CD8-positive, alpha-beta memory T cell (primary cell): Measurements from ENCODE around the gene RFTN1. TPM values are rescaled to one million over a fixed set of nuclear protein-coding genes. Genes with fewer than 3 reads are reported as not detected.

ENCODE experiments used
- CTCF ChIA-PET: fragments of 350-600 bp; sonication (Branson Sonifier 250); formaldehyde crosslinking; loops from one replicate; lab custom pipeline; 2021; ENCODE audit warnings: antibody characterized with exemption; lab: Charles Lee
- POLR2A ChIA-PET: fragments of 350-600 bp; sonication (Branson Sonifier 250); formaldehyde crosslinking; loops from one replicate; lab custom pipeline; 2021; ENCODE audit warnings: antibody characterized with exemption; lab: Charles Lee
- DNase-seq, 5 donors: peaks; one replicate each; pipeline versions ENCODE4 v3.0.0 to v3.0.0-alpha.2; 2020 to 2022; ENCODE audit warnings: mixed read lengths in 1 of 5
- H3K27ac ChIP-seq: one replicate; pipeline ENCODE4 v1.7.0; 2013; ENCODE audit warnings: low read depth, mild to moderate bottlenecking, low read length, moderate library complexity
- H3K27me3 ChIP-seq: 2 replicates; pipeline ENCODE4 v1.7.0; 2013; ENCODE audit warnings: low read length, mild to moderate bottlenecking; ENCODE audit not compliant: insufficient read depth, poor library complexity, severe bottlenecking
- H3K36me3 ChIP-seq: 2 replicates; pipeline ENCODE4 v1.7.0; 2013; ENCODE audit warnings: mild to moderate bottlenecking, low read length, moderate library complexity; ENCODE audit not compliant: insufficient read depth
- H3K4me1 ChIP-seq: 2 replicates; pipeline ENCODE4 v1.7.0; 2013; ENCODE audit warnings: mild to moderate bottlenecking, low read length, moderate library complexity; ENCODE audit not compliant: insufficient read depth
- H3K4me3 ChIP-seq: 2 replicates; pipeline ENCODE4 v1.7.0; 2013; ENCODE audit warnings: mild to moderate bottlenecking, low read length
- H3K9me3 ChIP-seq: 2 replicates; pipeline ENCODE4 v1.7.0; 2013; ENCODE audit warnings: mild to moderate bottlenecking, low read length
- H3K27ac Mint-ChIP-seq, 8 donors: one replicate each; pipeline ENCODE4 v1.8.0; 2020 to 2021; ENCODE audit warnings: mixed read lengths in 8 of 8, mild to moderate bottlenecking in 6 of 8, inconsistent platforms in 3 of 8, moderate library complexity in 3 of 8
- H3K27me3 Mint-ChIP-seq, 2 donors: one replicate each; pipeline ENCODE4 v1.8.0; 2020 to 2021; ENCODE audit warnings: mixed read lengths in 2 of 2, mild to moderate bottlenecking in 1 of 2, moderate library complexity in 1 of 2
- H3K36me3 Mint-ChIP-seq, 3 donors: one replicate each; pipeline ENCODE4 v1.8.0; 2020 to 2021; ENCODE audit warnings: mixed read lengths in 3 of 3, inconsistent platforms in 1 of 3, mild to moderate bottlenecking in 1 of 3
- H3K4me1 Mint-ChIP-seq, 3 donors: one replicate each; pipeline ENCODE4 v1.8.0; 2020 to 2021; ENCODE audit warnings: mixed read lengths in 3 of 3, inconsistent platforms in 1 of 3, mild to moderate bottlenecking in 1 of 3
- H3K4me3 Mint-ChIP-seq, 7 donors: one replicate each; pipeline ENCODE4 v1.8.0; 2020 to 2021; ENCODE audit warnings: mixed read lengths in 7 of 7, mild to moderate bottlenecking in 6 of 7, moderate library complexity in 4 of 7, inconsistent platforms in 2 of 7
- H3K9me3 Mint-ChIP-seq, 5 donors: one replicate each; pipeline ENCODE4 v1.8.0; 2020 to 2022; ENCODE audit warnings: mixed read lengths in 5 of 5, mild to moderate bottlenecking in 3 of 5, moderate library complexity in 2 of 5, inconsistent platforms in 1 of 5
- polyA plus RNA-seq: library from polyadenylated mRNA; unstranded; fragments of 300-500 nt; fragmentation: Illumina TruSeq; gene quantifications from one replicate; pipeline ENCODE4 v1.2.3, GENCODE V29; 2021
- total RNA-seq, 2 experiments: library from RNA; stranded (reverse); gene quantifications; one replicate each; pipeline ENCODE4 v1.2.3, GENCODE V29; 2021

RFTN1 gene
- total and polyA plus RNA-seq, 3 experiments from 2014 or later, result 87.4 to 126 (median 125) TPM

DNA sequence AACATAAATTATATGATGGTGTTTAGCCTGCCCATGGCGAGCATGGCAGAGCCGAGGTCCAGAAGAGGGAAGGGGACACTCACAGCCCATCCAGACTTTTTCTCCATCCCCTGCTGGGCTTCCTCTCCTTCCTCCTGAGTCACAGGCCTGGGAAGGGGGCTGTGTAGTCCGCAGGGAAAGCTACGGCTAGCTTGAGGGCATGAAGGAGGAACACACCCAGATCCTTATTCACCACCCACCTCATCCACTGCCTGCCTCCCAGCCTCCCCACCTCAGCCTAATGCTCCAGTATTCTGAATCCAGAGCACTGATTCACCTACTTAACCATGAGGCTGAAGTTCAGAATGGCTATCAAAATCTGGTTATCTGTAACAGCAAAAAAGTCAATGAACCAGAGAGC lies 150.7 kb downstream of the RFTN1 start:
- peaks cover 20 to 42% (median 35%) of the 10 kb centered on the region in 3 donors for H3K4me1 Mint-ChIP-seq
- H3K27ac Mint-ChIP-seq, result peak overlapping the region in 3 of 8 donors; percentile 56 to 84 (median 66)
- CTCF ChIA-PET, result no interaction called here
- no peak for DNase-seq
- Histone ChIP-seq H3K27me3 (no peaks in the 10 kb centered on the region), H3K4me3 (no peak overlapping the region), H3K4me1 (no peaks in the 10 kb centered on the region), H3K27ac (no peak overlapping the region), H3K9me3 (no peaks in the 10 kb centered on the region), H3K36me3 (peaks cover 2% of the 10 kb centered on the region)
- no peaks in the 10 kb centered on the region for H3K27me3 Mint-ChIP-seq
- H3K36me3 Mint-ChIP-seq, result peaks cover 0 to 77% (median 18%) of the 10 kb centered on the region in 3 donors
- POLR2A ChIA-PET, result no interaction called here
- no peak overlapping the region for H3K4me3 Mint-ChIP-seq
- H3K9me3 Mint-ChIP-seq, result no peaks in the 10 kb centered on the region

DNA sequence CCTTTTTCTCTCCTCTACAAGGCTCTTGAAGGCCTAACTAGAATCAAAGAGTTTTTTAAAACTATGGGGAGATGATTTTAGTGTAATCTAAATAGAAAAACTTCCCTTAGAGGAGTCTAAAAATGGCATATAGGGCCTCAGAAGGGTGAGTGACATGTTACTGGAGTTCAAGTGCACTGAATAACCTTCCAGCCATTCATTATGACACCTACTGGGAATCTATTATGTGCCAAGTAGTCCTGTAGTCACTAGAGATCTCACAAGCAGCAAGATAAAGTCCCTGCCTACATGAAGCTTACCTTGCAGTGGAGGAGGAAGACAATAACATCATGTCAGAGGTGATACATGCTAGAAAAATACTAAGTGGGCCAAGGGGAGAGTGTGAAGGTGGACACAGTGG lies 152.4 kb downstream of the RFTN1 start:
- Mint-ChIP-seq H3K27ac (peak overlapping the region in 5 of 8 donors; percentile 2 to 88 (median 12)), H3K9me3 (no peaks in the 10 kb centered on the region), H3K36me3 (peaks cover 0 to 77% (median 13%) of the 10 kb centered on the region in 3 donors), H3K27me3 (no peaks in the 10 kb centered on the region), H3K4me3 (no peak overlapping the region), H3K4me1 (peaks cover 19 to 46% (median 35%) of the 10 kb centered on the region in 3 donors)
- H3K4me3 ChIP-seq, result no peak overlapping the region
- no peaks in the 10 kb centered on the region for H3K27me3 ChIP-seq
- no peak for DNase-seq
- H3K27ac ChIP-seq, result no peak overlapping the region
- H3K9me3 ChIP-seq, result no peaks in the 10 kb centered on the region
- H3K36me3 ChIP-seq, result peaks cover 6% of the 10 kb centered on the region
- H3K4me1 ChIP-seq, result no peaks in the 10 kb centered on the region
- POLR2A ChIA-PET, result no interaction called here
- CTCF ChIA-PET, result no interaction called here

DNA sequence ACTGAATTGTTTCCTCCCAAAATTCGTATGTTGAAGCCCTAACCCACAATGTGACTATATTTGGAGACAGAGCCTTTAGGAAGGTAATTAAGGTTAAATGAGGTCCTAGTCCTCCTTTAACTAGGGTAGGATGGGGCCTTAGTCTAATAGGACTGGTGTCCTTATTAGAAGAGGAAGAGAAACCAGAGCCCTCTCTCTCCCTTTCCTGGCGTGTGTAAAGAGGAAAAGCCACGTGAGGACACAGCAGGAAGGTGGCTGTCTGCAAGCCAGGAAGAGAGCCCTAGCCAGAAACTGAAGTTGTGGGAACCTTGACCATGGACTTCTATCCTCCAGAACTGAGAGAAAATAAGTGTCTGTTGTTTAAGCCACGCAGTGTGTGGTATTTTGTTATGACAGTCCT lies 154.2 kb downstream of the RFTN1 start:
- ChIA-PET POLR2A (interaction anchor here (0.7 kb wide), 1 partner anchor 135 kb away, joined by 4 read pairs; no protein-coding TSS in a partner anchor), CTCF (interaction anchor here (2.0 kb wide), 1 partner anchor 69 kb away, joined by 4 read pairs; no protein-coding TSS in a partner anchor)
- Mint-ChIP-seq H3K36me3 (peaks cover 4 to 79% (median 17%) of the 10 kb centered on the region in 3 donors), H3K4me1 (peaks cover 11 to 36% (median 31%) of the 10 kb centered on the region in 3 donors), H3K27me3 (no peaks in the 10 kb centered on the region), H3K9me3 (no peaks in the 10 kb centered on the region), H3K27ac (peak overlapping the region in 6 of 8 donors; percentile 2 to 62 (median 48)), H3K4me3 (no peak overlapping the region)
- Histone ChIP-seq H3K9me3 (no peaks in the 10 kb centered on the region), H3K36me3 (peaks cover 6% of the 10 kb centered on the region), H3K4me1 (no peaks in the 10 kb centered on the region), H3K27ac (no peak overlapping the region), H3K27me3 (no peaks in the 10 kb centered on the region), H3K4me3 (no peak overlapping the region)
- DNase-seq, result no peak

DNA sequence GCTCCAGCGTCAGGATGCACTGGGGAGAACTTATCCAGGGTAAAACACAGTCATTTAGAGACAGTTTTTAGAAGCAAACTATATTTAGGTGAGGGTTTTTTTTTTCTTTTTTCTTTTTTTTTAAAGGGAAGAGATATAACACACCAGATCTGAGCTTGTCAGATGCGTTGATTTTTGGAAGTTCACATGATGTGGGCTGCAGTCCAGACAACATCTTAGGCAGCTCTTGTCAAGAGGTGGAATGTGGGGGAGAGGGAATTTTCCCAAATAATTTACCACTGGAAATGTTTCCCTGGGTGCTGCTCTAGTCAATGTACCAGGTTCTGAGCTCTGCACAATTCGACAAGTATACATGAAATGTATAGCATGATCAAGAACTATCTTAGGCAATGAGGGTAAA lies 155.2 kb downstream of the RFTN1 start:
- no peak overlapping the region for H3K4me3 ChIP-seq
- peaks cover 4 to 80% (median 13%) of the 10 kb centered on the region in 3 donors for H3K36me3 Mint-ChIP-seq
- peaks cover 7 to 31% (median 30%) of the 10 kb centered on the region in 3 donors for H3K4me1 Mint-ChIP-seq
- H3K9me3 Mint-ChIP-seq, result no peaks in the 10 kb centered on the region
- no peaks in the 10 kb centered on the region for H3K9me3 ChIP-seq
- no peak for DNase-seq
- H3K27me3 Mint-ChIP-seq, result no peaks in the 10 kb centered on the region
- ChIA-PET POLR2A (interaction anchor here (0.6 to 0.7 kb wide), 2 partner anchors 30 to 1382 kb away, joined by 4 to 6 read pairs; no protein-coding TSS in a partner anchor), CTCF (interaction anchor here (2.0 kb wide), 1 partner anchor 68 kb away, joined by 4 read pairs; no protein-coding TSS in a partner anchor)
- H3K27ac Mint-ChIP-seq, result peak overlapping the region in 4 of 8 donors; percentile 8 to 68 (median 55)
- no peaks in the 10 kb centered on the region for H3K27me3 ChIP-seq
- peaks cover 6% of the 10 kb centered on the region for H3K36me3 ChIP-seq
- H3K4me1 ChIP-seq, result no peaks in the 10 kb centered on the region
- no peak overlapping the region for H3K4me3 Mint-ChIP-seq
- no peak overlapping the region for H3K27ac ChIP-seq

DNA sequence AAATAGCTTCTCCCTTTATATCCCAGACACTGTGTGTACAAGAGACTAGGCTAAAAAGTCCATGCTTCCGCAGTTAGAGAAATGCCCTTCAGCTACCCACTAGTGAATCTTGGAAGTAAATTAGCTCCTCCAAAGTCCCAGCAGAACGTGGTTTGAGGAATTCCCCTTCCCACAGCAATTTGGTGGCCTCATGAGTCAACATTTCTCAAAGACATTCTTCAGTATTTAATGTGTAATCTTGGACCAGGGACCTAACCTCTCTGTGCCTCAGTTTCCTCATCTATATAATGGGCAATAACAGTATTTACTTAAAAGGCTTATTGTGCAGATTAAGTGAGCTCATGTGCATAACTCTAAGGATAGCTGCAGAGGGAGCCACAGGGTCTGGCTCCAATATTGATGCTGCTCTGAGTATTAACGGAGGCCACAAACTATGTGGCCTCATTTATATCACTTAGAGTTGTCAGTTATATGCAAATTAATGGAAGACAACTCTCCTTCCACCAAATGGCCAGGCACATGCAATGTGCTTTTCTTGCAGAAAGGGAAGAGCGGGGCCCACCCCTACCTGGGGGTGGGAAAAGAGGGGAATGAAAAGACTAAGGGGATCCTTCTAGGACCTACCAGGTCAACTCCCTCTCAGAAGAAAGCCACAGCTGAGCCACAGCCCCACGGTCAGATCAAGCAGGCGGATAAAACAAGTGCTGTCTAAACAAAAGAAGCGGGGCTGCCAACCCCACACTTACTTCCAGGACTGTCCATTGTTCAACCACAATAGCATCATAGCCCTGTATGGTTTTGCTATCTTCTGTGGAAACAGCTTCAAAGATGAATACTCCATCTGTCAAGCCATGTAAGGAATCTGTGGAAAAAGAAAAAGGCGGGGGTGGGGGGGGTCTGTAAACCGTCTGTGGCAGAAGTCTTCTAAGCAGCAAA lies 156.0 kb downstream of the RFTN1 start:
- Mint-ChIP-seq H3K9me3 (no peaks in the 10 kb centered on the region), H3K27ac (peak overlapping the region in 5 of 8 donors; percentile 11 to 72 (median 61)), H3K4me1 (peaks cover 11 to 32% (median 31%) of the 10 kb centered on the region in 3 donors), H3K36me3 (peaks cover 4 to 81% (median 12%) of the 10 kb centered on the region in 3 donors), H3K27me3 (no peaks in the 10 kb centered on the region), H3K4me3 (no peak overlapping the region)
- no peak overlapping the region for H3K4me3 ChIP-seq
- H3K27ac ChIP-seq, result no peak overlapping the region
- peaks cover 6% of the 10 kb centered on the region for H3K36me3 ChIP-seq
- no peaks in the 10 kb centered on the region for H3K27me3 ChIP-seq
- no peak for DNase-seq
- CTCF ChIA-PET, result interaction anchor here (0.9 kb wide), 2 partner anchors 9 to 67 kb away, joined by 3 to 4 read pairs; no protein-coding TSS in a partner anchor
- POLR2A ChIA-PET, result interaction anchor here (0.6 kb wide), 1 partner anchor 1381 kb away, joined by 4 read pairs; no protein-coding TSS in a partner anchor
- no peaks in the 10 kb centered on the region for H3K9me3 ChIP-seq
- no peaks in the 10 kb centered on the region for H3K4me1 ChIP-seq

DNA sequence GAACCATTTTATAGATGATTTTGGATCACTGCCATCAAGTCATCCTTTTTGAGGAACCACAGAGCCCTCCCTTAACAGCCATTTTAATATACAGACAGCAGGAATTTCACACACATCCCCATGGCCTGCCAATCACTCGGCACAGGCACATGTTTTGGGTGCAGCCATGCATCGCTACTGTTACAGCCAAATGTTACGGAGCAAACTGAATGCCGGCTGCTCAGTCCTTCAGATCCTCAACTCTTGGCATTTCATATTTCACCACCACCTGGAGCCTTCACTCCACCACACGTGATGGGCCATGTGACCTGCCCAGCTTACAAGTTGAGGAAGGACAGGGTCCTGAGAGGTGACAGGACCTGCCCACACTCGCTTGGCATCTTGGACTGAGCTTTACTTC lies 157.7 kb downstream of the RFTN1 start:
- ChIA-PET CTCF (no interaction called here), POLR2A (no interaction called here)
- no peak overlapping the region for H3K27ac ChIP-seq
- H3K27me3 ChIP-seq, result no peaks in the 10 kb centered on the region
- peaks cover 8 to 33% (median 28%) of the 10 kb centered on the region in 3 donors for H3K4me1 Mint-ChIP-seq
- no peaks in the 10 kb centered on the region for H3K4me1 ChIP-seq
- H3K27me3 Mint-ChIP-seq, result no peaks in the 10 kb centered on the region
- peaks cover 10% of the 10 kb centered on the region for H3K36me3 ChIP-seq
- peak overlapping the region in 2 of 8 donors; percentile 14 to 37 for H3K27ac Mint-ChIP-seq
- DNase-seq, result no peak
- no peak overlapping the region for H3K4me3 Mint-ChIP-seq
- no peaks in the 10 kb centered on the region for H3K9me3 ChIP-seq
- H3K4me3 ChIP-seq, result no peak overlapping the region
- peaks cover 4 to 81% (median 13%) of the 10 kb centered on the region in 3 donors for H3K36me3 Mint-ChIP-seq
- H3K9me3 Mint-ChIP-seq, result no peaks in the 10 kb centered on the region

DNA sequence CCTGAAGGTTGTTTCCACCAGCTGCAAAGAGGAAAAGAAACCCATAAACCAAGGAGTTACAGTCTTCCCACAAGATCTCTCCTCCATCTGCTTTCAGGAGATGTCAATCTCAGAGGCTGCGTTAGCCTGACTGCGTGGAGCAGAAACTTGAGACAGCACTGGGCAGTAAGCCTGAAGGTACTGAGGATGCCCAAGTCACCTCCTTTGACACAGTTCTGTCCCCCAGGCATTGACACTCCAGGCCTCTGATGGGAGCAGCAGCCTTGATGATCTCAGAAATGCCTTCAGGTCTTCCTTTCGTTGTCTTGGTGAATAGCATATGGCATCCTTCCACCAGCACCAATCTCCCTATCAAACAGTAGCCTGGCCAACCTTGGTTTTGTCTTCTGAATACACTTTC lies 159.2 kb downstream of the RFTN1 start:
- H3K27ac Mint-ChIP-seq, result peak overlapping the region in 6 of 8 donors; percentile 11 to 85 (median 71)
- Histone ChIP-seq H3K4me3 (no peak overlapping the region), H3K4me1 (no peaks in the 10 kb centered on the region), H3K9me3 (no peaks in the 10 kb centered on the region), H3K27me3 (no peaks in the 10 kb centered on the region), H3K36me3 (peaks cover 23% of the 10 kb centered on the region), H3K27ac (no peak overlapping the region)
- ChIA-PET CTCF (no interaction called here), POLR2A (no interaction called here)
- H3K36me3 Mint-ChIP-seq, result peaks cover 4 to 90% (median 21%) of the 10 kb centered on the region in 3 donors
- H3K4me1 Mint-ChIP-seq, result peaks cover 12 to 36% (median 34%) of the 10 kb centered on the region in 3 donors
- no peak for DNase-seq
- no peaks in the 10 kb centered on the region for H3K9me3 Mint-ChIP-seq
- H3K27me3 Mint-ChIP-seq, result no peaks in the 10 kb centered on the region
- H3K4me3 Mint-ChIP-seq, result no peak overlapping the region
